ENCODE data around the gene CLDN7. TPM values are rescaled to one million over a fixed set of nuclear protein-coding genes. Genes with fewer than 3 reads are reported as not detected.
A peak's percentile ranks its signal among the peaks of the same experiment; 100 is the strongest.

The CLDN7 gene
- total RNA-seq, 1 donor from 2014 or later = 200 TPM

DNA sequence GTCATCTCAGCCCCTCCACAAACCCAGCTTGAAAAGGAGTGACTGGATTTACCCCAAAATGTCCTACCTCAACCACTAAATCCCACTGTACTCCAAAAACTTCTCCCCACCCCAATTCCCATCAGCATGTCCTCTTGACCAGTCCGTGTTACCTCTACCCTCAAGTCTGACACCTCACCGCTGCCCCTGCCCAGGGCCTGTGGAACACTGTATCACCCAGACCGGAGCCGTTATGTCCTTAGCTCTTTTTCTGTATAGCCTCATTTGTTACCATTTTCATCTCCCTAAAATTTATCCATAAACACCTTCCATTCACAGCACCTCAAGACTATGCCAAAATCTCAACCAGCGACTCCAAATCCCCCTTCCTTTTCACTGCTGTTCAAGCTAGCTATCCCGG is 25.5 kb downstream of the CLDN7 start:
- no peak for DNase-seq (ENCODE audit: low read depth)
- H3K4me3 ChIP-seq (ENCODE audit: low read depth, low read length) = peak overlapping the region; percentile 90
- TF ChIP-seq, protein P1, sequence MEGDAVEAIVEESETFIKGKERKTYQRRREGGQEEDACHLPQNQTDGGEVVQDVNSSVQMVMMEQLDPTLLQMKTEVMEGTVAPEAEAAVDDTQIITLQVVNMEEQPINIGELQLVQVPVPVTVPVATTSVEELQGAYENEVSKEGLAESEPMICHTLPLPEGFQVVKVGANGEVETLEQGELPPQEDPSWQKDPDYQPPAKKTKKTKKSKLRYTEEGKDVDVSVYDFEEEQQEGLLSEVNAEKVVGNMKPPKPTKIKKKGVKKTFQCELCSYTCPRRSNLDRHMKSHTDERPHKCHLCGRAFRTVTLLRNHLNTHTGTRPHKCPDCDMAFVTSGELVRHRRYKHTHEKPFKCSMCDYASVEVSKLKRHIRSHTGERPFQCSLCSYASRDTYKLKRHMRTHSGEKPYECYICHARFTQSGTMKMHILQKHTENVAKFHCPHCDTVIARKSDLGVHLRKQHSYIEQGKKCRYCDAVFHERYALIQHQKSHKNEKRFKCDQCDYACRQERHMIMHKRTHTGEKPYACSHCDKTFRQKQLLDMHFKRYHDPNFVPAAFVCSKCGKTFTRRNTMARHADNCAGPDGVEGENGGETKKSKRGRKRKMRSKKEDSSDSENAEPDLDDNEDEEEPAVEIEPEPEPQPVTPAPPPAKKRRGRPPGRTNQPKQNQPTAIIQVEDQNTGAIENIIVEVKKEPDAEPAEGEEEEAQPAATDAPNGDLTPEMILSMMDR (conservative IDR thresholded peaks at IDR 0.05; ENCODE audit: low read depth, low read length) = no peak

DNA sequence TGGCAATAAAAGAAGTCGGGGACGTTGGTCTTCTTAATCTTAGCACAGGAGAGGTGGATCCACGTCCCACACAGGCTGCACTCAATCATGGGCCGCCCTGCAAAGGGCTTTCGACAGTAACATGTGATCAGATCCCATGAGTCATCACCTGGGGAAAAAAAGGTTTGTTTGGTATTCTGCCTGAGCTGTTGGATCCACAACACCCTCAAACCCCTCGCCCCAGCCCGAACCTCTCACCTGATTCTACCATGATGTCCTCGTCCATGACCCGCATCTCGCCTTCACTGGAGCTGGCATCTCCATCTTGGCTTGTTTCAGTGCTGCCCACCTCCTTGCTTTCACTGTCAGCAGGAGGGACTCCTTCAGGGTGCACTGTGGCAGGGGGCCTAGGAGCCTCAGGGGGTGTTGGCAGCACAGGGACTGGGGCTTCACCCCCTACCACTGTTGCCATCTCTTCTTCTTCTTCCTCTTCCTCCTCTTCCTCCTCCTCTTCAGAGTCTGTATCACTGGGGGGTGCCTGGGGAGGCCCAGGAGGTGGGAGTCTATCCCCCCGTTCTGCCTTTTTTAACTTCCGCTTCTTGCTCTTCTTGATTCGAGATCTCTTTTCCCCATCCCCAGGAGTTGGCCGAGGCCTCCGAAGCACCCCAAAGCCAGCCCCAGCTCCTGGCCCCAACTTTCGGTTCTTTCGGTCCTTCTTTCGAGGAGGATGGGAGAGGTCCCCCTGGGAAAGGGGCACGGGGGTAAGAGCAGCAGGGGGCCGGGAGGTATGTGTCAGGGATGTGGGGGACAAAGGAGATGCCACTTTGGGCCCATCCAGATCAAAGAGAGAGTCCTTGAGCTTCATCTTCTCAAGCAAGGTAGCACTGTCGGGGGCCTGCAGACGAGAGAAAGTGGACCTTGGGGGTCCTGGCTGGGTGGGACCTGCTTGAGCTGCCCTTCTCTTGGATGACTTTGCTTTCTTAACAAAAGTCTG is 26.3 kb downstream of the CLDN7 start:
- H3K4me3 ChIP-seq (ENCODE audit: low read depth, low read length) = peak overlapping the region; percentile 72
- DNase-seq (ENCODE audit: low read depth) = no peak

DNA sequence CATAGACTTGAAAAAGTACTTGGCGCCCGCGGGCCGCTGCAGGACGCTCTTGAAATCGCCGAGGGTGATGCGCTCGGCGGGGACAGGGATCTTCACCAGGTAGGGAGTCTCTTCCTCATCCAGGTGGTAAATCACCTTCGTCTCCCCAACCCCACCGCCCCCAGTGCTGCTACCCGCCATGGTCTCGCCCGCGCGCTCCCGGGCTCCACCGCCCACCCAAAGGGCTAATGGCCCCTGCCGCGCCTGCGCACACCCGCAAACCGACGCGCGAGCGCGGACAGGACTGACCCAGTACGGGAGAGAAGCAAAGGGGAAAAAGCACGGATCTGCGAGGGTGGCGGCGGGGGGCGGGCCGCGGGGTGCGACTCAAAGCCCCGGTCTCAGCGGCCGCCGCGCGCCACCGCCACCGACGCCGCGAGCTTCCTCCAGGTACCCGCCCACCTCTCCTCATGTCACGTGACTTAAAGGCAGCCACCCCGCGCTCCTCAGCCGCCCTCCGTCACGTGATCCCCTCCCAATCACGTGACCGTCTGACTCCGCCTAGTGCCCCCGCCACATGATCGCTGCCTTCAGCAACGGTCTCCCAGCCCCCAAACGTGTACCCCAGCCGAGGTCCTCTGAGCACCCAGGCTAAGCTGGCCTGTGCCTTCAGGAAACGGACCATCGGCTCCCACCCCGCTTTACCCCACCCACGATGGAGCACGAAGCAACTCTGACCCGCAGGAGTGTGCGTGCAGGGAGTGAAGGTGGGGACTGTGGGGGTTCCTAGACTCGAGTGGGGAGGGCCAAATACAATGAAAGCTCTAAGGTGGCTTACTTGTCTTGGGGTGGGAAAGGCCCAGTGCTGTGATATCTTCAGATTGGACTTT is 28.0 kb downstream of the CLDN7 start, which contains the start of gene DVL2:
Gene DVL2 (minus strand): TSS at position 435 of the 869 bp plus-strand sequence. CDS start 255 bp downstream, at position 180.
- H3K4me3 ChIP-seq (ENCODE audit: low read depth, low read length) = peak within 1 kb of the TSS; percentile 72
- TF ChIP-seq, protein P1 (conservative IDR thresholded peaks at IDR 0.05; ENCODE audit: low read depth, low read length) = no peak
- no peak for DNase-seq (ENCODE audit: low read depth)

More for the DNA sequence above, 26.3 kb downstream of the CLDN7 start:
- TF ChIP-seq, protein P1 (conservative IDR thresholded peaks at IDR 0.05; ENCODE audit: low read depth, low read length) = no peak

DNA sequence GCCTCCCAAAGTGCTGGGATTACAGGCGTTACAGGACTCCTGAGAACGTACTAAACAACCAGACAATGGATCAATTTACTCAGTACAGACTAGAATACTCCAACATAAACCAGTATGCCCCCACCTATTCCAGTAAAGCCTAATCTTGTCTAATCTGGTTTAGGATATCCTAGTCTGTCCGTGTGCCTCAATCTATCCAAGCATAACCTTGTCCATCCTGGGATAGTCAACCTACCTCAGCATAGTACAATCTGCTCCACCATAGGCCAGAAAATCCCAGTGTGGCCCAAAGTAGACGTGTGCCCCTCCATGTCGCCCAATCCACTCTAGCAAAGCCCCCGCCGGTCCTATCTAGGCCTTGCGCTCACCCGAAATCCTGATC is 28.6 kb downstream of the CLDN7 start:
- no peak for DNase-seq (ENCODE audit: low read depth)
- H3K4me3 ChIP-seq (ENCODE audit: low read depth, low read length) = peak overlapping the region; percentile 72
- TF ChIP-seq, protein P1 (conservative IDR thresholded peaks at IDR 0.05; ENCODE audit: low read depth, low read length) = no peak

DNA sequence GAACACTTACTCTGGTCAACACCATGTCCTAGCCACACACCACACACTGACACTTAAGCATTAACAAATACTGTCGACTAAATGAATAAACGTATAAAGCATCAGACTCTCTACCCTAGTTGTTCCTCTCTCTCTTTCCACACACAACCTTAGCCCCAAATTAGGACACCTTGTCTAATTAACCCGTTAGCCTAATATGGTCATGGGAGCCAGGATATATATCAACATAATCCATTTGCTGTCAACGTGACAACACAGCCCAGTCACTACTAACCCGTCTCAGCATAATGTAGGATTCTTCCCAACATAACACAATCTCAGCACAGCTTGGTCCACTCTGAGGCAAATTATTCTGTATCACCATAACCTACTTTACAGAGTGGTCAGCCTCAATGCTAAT is 30.2 kb downstream of the CLDN7 start:
- no peak for DNase-seq (ENCODE audit: low read depth)
- H3K4me3 ChIP-seq (ENCODE audit: low read depth, low read length) = peak overlapping the region; percentile 72
- TF ChIP-seq, protein P1 (conservative IDR thresholded peaks at IDR 0.05; ENCODE audit: low read depth, low read length) = no peak

DNA sequence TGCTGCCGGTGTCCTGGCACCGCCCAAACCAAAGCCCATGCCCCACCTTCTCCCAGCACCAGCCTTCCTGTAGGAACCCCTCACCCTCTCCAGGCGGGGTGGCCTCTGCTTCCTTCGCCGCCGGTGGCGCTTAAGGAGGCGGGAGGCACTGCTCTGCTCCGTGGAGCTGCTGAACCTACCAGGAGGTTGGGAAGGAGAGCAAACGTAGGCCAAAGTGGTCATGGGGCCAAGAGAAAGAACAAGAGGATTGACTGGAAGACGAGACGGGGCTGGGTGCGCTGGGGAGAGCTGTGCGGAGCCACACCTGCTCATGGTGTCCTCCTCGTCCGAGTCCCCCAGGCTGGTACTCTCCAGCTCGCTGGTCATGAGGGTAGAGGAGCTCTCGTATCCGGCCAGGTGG is 32.8 kb downstream of the CLDN7 start:
- TF ChIP-seq, protein P1 (conservative IDR thresholded peaks at IDR 0.05; ENCODE audit: low read depth, low read length) = no peak
- H3K4me3 ChIP-seq (ENCODE audit: low read depth, low read length) = no peak overlapping the region
- no peak for DNase-seq (ENCODE audit: low read depth)

Data from epithelial cell of proximal tubule (primary cell).